NCI-H748 (cell line): ENCODE data around the gene PAPOLG.

Experiments
- DNase-seq: peaks from one replicate; lab custom pipeline; 2025; ENCODE audit not compliant: unreplicated experiment; lab: John Stamatoyannopoulos, UW

PAPOLG gene

DNA sequence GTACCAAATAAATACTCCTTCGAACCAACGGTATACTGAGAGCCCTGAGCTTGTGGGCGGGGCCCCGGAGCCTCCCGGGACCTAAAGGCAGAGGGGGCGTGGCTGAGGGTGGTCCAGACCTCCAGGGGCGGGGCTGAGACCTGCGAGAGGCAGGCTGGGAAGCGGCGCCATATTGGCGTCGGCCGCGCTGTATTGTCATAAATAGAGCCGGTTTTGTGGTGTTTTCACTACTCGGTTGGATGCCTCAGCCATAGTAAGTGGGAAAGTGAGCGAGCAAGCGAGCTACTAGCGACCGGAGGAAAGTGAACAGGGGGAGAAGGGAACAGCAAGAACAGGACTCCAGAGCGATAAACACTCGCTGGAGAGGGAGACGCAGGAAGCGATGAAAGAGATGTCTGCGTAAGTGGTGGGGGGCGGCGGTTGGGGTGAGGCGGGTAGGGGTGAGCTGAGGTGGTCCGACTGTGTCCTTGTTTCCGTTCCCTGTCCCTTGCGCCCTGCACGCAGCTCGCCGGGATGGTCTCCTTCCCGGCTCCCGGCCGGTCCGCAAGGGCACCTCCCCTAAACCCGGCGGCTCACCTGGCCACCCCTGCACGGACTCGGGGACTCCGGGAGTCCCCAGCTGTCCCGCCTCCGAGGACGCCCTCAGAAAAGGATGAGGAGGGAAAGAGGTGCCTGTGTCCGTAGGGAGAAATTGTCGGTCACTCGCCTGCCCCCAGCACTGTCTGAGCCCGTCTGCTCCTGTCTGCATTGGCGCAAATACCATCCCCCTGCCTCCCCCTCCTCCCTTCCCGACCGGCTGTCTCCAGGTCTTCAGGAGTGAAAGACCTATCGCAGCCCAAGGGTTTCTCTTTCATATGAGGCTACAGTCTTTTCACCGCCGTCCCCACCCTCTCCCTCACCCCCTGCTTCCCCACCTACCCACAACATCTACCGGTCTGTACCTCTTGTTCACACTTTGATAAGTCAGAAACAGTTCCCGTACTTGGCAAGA is at the start of gene PAPOLG:
TSS of gene PAPOLG (plus strand) at position 172 of the 991 bp plus-strand sequence. CDS start at position 383, 211 bp downstream.
- peak; percentile 93 for DNase-seq

DNA sequence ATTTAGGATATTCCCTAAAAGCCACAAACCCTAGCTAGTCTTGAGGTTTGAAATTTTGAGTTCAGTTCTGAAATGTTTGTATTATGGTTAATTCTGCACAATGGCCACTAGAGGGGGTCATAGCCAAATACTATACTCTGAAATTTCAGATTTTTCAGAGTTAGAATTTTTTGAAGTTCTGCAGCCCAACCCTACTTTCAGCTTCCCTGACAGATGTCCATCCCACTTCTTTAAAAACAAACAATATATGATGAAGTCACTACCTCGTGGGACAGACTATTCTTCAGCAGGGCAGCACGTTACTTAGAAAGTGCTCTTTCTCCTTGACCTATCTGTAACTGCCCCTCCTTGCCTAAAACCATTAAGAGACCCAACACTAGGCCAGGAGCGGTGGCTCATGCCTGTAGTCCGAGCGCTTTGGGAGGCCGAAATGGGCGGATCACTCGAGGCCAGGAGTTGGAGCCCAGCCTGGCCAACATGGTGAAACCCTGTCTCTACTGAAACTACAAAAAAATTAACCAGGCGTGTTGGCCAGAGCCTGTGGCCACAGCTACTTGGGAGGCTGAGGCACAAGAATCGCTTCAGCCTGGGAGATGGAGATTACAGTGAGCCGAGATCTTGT is 48.2 kb upstream of the PAPOLG start:
- peak; percentile 18 for DNase-seq

DNA sequence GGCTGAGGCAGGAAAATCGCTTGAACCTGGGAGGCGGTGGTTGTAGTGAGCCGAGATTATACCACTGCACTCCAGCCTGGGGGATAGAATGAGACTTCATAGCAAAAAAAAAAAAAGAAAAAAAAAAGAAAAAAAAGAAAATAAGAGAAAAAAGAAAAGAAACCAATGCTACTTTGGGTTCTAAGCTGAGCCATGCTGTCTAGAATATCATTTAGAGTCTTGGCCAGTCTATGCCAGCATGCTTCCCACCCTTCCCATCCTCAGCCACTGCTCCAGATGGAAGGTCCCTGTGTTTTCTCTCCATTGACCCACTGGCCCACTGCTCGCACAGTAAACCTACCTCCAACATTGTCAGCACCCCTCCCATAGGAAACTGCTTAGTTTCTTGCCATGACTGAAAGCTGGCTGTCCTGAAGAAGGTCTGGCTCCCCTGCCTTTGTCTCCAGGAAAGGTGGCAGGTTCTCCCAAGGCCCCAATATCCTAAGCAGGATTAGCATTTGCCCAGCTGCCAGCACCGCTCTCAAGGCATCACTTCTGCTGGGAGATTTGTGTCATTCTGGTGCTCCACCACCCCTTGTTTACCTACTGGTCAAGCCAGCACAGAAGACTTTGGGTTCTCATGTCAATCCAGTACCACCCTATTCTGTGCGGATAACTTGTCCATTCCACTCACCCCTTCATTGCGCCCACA is 47.3 kb upstream of the PAPOLG start:
- no peak for DNase-seq

DNA sequence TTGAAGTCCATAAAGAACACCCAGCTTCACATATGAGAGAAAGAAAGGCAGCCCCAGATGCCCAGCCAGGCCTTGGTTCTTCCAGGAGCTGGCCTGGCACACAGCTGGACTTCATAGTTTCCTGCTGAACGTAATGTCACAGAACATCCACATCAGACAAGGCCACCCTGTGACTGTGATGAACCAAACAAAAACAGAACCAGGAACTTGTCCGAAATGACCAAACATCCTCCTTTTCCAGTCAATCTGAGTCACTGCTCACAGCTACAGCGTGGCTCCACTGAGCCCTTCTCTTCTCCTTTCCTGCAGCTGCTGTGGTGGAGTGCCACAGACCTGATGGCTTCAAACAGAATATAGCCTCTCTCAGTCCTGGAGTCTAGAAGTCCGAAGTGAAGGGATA is 45.4 kb upstream of the PAPOLG start:
- no peak for DNase-seq

DNA sequence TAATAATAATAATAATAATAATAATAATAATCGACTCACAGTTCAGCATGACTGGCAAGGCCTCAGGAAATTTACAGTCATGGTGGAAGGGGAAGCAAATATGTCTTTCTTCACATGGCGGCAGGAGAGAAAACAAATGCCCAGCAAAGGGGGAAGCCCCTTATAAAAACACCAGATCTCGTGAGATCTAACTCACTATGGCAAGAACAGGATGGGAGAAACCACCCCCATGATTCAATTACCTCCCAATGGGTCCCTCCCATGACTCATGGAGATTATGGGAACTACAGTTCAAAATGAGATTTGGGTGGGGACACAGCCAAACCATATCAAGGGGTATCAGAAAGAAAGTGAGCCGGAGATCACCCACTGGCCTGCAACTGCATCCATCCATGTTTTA is 40.5 kb upstream of the PAPOLG start:
- DNase-seq = no peak

DNA sequence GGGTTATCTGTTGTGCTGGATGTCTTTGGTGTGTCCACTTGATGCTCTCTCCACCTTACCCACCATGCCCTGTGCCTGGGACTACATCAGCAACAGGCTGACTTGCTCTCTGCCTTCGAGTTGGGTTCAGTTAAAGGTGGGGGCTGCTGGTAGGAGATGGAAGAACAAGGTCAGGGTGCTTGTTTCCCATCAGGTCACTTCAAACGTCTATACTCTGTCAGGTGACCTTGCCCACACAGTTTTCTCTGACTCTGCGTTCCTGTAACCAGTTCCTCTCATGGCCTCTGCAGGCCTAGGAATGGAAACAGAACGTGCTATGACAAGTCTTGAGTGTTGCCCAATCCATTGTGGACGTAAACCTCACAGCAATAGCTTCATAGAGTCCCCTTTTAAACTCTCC is 38.4 kb upstream of the PAPOLG start:
- no peak for DNase-seq

DNA sequence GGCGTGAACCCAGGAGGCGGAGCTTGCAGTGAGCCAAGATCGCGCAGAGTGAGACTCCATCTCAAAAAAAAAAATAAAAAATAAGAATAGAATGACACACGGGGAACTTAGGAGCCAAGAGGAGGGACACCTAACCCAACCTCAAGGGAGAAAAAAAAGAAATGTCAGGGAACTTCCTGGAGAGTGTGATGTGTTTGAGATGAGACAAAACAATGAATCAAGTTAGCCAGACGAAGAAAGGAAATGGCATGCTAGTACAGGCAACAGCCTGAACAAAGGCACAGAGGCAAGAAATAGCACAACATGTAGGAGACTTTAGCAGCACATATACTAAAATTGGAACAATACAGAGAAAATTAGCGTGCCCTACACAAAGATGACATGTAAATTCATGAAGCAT is 36.7 kb upstream of the PAPOLG start:
- DNase-seq = no peak

DNA sequence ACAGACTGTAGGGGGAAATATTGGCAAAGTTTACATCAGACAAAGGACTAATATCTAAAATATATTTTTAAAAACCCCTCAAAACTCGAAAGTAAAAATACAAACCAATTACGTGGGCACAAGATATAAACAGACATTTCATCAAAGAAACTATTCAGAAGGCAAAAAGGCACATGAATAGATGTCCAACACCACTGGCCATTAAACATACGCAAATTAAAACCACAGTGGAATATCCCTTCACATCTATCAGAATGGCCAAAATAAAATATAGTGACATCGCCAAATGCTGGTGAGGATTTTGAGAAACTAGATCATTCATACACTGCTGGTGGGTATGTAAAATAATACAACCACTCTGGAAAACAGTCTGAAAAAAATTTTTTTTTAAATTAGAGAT is 30.6 kb upstream of the PAPOLG start:
- DNase-seq = no peak

DNA sequence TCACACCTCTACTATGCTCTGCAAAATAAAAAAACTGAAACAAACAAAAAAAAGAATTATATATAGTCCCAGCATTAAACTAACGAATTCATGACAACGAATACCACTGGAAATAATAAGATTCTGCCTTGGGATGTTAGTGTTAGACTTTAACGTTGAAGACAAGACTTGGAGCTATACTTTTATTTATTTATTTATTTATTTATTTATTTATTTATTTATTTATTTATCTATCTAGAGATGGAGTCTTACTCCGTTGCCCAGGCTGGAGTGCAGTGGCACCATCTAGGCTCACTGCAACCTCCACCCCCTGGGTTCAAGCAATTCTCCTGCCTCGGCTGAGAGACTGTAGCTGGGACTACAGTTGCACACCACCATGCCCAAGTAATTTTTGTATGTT is 27.2 kb upstream of the PAPOLG start:
- DNase-seq = no peak

DNA sequence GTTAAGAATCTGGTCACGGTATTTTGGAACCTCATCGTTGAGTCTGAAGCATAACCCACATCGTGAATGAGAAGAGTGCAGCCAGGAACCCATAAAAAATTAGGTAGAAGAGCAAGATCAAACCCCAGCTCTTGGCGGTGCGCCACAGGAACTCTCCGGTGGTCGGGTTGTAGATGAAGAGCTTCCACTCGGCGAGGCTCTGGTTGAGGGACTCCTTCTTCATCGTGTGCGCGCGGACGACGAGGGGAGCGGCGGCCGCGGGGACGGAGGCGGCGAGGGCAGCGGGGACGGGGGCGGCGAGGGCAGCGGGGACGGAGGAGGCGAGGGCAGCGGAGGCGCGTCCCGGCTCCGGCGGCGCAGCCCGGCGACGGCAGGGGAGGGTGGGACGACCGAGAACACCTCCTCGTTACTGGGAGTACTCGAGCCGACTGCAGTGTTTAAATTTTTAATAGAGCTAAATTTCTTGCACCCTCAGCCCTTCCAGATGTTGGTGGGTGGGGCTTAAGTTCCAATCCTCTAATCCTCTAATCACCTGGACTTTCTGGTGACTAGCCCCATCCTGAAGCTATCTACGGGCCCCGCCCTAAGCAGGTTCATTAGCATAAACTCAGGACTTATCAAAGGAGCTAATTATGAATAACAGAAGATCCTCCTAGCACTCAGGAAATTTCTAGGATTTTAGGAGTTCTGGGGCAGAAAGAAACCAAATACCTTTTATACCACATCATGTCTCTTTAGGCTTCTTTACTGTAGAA is 20.4 kb upstream of the PAPOLG start:
- peak; percentile 36 for DNase-seq

DNA sequence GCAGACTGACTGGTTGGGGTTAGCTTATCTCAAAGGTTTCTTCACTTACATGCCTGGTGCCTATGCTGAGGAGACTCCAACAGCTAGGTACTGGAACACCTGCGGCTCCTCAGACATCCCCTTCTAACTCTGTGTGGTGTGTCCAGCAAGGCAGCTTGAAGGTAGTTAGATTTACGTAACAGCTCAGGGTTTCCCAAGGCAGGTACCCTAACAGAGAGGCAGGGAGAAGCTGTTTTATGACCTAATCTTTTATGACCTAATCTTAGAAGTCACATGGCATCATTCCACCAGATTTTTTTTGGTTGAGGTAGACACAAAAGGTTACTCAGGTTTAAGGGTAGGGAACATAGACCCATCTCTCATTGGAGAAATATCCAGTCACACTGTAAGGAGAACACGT is 17.4 kb upstream of the PAPOLG start:
- DNase-seq = no peak

DNA sequence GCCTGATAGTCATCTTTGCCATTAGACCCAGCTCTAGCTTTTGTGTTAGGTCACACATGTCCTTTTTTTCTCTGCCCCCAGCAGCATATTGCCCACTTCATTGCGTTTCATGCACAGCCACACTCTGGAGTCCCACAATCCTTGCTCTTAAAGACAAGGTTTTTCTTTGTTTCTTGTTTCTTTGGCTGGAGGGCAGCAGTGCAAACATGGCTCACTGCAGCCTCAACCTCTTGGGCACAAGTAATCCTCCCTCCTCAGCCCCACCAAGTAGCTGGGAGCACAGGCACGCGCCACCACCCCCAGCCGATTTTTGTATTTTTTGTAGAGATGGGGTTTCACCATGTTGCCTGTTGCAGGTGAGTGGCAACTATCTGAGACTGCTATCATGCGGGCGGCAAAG is 16.9 kb upstream of the PAPOLG start:
- DNase-seq = no peak

DNA sequence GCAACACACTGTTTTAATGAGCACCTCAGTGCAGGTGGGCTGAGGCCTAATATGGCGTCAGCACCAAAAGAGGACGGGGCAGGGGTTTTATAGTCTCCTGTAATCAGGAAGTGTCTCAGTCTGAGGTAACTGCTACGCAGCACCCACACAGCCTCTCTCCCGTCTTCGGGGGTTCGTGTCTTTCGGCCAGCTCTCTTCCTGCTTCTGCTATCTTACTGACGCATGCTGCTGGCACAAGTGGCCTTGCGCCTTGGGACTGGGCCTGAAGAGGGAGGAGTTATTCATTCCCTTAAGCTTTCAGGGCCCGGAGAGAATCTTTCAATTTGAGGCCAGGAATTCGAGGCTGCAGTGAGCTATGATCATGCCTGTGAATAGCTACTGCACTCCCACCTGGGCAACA is 14.5 kb upstream of the PAPOLG start:
- DNase-seq = no peak

DNA sequence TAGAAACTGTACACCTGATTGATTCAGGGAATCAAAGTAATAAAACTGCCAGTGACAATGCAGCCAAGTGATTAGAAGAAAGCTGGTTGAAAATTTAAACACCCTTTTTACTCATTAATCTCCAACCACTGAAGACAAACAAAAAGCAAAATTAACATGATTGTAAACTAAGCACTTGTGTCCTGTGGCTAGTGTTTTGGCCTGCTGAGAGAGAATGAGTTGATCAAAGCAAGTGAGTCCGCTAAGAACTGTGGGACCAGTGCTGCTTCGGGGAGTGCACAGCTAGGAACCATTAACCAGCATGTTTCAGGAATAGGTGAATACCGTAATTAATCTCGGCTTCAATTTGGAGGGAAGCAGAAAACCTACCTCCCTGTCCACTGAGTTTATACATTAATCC is 13.6 kb upstream of the PAPOLG start:
- DNase-seq = peak; percentile 7

DNA sequence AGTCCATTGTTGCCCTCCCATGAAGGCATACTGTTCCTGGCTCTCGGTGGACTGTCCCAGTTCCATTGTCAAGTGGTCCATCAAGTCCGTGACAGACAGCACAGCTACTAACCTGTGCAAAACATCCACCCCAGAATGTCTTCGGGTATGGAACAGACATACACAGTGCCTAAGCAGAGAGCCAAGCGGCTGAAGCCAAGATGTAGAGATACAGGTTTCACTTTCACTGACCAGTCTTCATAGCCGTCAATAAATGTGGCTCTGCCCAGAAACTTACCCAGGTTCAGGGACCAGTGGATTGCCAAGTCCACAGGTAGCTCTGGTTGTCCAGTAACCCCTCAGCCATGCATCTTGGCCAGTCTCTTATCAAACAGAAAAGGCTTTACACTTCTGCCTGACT is 10.7 kb upstream of the PAPOLG start:
- no peak for DNase-seq

DNA sequence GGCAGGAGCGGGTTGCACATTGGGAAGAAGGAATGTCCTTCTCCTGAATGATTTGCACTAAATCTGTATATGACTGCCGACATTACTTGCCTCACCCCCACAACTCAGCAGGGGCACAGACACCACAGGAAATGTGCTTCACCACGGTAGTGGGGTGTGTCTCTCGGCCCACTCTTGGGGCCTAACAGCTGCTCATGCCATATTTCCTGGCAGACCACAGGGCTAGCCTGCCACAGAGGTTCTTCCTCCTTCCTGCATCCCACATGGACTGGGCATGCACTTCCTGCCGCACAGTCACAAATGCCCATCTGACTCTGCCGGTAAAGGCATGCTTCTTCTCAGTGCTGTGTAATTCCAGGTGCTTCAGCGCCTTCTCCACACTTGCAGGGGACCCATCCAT is 10.3 kb upstream of the PAPOLG start:
- DNase-seq = no peak

DNA sequence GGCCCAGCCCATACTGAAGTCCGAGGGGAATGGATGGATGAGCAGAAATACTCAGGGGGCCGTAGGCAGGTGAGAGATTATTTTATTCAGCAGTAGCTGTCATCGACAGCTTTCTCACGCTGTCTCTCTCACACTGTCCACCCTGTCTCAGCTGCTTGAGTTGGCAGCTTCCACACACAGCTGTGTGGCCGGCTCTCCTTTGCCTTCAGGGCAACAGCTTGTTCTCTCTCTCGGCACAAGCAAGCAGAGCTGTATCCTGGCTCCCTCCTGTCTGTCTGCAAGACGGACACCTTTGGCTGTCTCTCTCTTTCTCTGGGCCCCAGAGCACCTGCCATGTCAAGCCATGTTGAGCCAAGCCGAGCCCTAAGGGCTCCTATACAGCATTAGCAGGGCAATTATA is 9.8 kb upstream of the PAPOLG start:
- DNase-seq = no peak

DNA sequence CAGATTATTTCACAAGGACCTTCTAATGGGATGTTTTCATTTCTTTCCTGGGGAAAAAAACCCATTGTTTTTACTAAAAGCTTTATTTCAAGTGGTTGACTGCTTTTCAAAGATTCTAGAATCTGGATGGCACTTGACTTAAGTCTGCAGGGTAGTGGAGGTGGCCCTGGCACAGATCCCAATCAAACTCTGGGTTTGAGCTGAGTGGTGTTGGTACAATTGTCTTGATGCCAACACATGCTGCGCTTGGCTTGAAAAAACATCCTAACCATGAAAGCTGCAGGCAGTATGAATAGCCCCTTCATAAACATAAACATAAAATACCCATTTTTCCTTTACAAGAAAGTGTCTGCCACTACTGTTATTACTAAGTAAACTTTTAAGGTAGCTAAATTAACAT is 3.6 kb downstream of the PAPOLG start:
- DNase-seq = peak; percentile 42

DNA sequence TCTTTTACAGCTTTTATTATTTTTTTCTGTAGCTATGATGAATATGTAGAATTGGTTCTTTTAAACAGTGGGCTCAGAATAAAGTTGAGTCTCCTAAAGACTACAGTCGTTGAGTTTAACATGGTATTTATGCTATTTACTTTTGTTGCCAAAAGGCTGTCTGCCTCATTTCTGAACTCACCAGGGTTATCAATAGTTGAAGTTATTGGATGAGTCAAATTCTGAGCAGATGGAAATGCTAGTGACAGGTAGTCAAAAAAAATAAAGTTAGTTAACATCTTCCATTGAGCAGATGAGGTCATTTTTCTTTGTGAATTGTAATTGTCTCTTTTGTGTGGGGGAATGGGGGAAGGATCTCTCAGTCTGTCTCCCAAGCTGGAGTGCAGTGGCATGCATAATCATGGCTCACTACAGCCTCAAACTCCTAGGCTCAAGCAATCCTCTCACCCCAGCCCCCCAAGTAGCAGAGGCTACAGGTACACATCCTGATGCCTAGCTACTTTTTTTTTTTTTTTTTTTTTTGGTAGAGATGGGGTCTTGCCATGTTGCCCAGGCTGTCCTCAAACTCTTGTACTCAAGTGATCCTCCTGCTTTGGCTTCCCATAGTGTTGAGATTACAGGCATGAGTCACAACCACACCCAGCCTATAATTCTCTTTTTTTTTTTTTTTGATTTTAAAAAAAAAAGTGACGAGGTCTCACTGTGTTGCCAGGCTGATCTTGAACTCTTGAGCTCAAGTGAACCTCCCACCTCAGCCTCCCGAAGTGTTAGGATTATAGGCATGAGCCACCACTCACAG is 8.9 kb downstream of the PAPOLG start:
- DNase-seq = no peak

DNA sequence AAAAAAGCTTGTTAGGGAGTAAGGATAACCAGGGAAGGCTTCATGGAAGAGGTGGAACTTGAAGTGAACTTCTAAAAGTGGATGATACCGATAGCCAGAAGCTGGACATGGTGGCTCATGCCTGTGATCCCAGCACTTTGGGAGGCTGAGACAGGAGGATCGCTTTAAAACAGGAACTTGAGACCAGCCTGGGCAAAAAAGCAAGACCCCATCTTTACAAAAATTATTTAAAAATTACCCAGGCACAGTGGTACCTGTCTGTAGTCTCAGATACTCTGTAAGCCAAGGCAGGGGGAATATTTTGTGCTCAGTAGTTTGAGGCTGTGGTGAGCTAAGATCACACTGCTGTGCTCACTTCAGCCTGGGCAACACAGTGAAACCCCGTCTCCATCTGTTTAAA is 10.2 kb downstream of the PAPOLG start:
- no peak for DNase-seq
